K562 (cell line): Measurements from ENCODE around the gene PTPRE. TPM values are rescaled to one million over a fixed set of nuclear protein-coding genes. Genes with fewer than 3 reads are reported as not detected.

Experiments
- ATAC-seq: fragments of 200-7000 bp; cut with Tn5 transposase; 3 replicates; pipeline ENCODE4 v1.9.1; 2020; ENCODE audit warnings: moderate library complexity
- BruUV-seq: library from RNA; stranded (reverse); fragments of 400-500 nt; replicated peaks from 2 replicates; lab custom pipeline; 2021; lab: Mats Ljungman, UMichigan
- CTCF ChIA-PET: fragments of 300-600 bp; formaldehyde crosslinking; extraction: SDS; loops from one replicate; lab custom pipeline; 2021; ENCODE audit warnings: low intra/inter-chr PET ratio; lab: Yijun Ruan, JAX
- POLR2A ChIA-PET: fragments of 300-600, 350-650 bp; sonication (Branson Sonifier 250); formaldehyde crosslinking; extraction: SDS; loops from one replicate; lab custom pipeline; 2021; ENCODE audit warnings: antibody characterized with exemption, inconsistent platforms; lab: Yijun Ruan, JAX
- DNase-seq, 4 experiments: peaks; one replicate each; pipeline versions ENCODE4 v3.0.0 to v3.0.0-alpha.2; 2011 to 2018; ENCODE audit warnings: low spot score in 3 of 4, mixed read lengths in 3 of 4; ENCODE audit errors: extremely low read depth in 1 of 4
- FAIRE-seq: peaks from 2 replicates; lab custom pipeline; 2011; peaks lifted over from hg19 to GRCh38; lab: Jason Lieb, UNC
- H2AFZ ChIP-seq: 2 replicates; pipeline ENCODE4 v1.6.0; 2011; ENCODE audit warnings: low read depth, low read length, control low read depth, inconsistent platforms
- H3K27ac ChIP-seq: fragments of 200-600 bp; 3 replicates; pipeline ENCODE4 v1.8.0; 2011; ENCODE audit warnings: low read depth, mild to moderate bottlenecking, control low read depth, inconsistent platforms, low read length, moderate library complexity, mixed read lengths; ENCODE audit errors: extremely low read depth
- H3K27me3 ChIP-seq, 2 experiments: fragments of 300-600 bp in 1 of 2; 2 replicates in 1 of 2; 3 replicates in 1 of 2; pipeline versions ENCODE4 v1.6.0 to v1.8.0; 2011; ENCODE audit warnings: inconsistent platforms in 2 of 2, low read length in 2 of 2, mild to moderate bottlenecking in 1 of 2, mixed read lengths in 1 of 2, moderate library complexity in 1 of 2; ENCODE audit not compliant: control insufficient read depth in 2 of 2, insufficient read depth in 2 of 2
- H3K36me3 ChIP-seq: fragments of 300-600 bp; 3 replicates; pipeline ENCODE4 v1.8.0; 2011; ENCODE audit warnings: mild to moderate bottlenecking, low read length, inconsistent platforms; ENCODE audit not compliant: control insufficient read depth, insufficient read depth
- H3K4me1 ChIP-seq, 2 experiments: fragments of 200-600 bp in 1 of 2; replicated peaks in 1 of 2; 2 replicates in 1 of 2; 3 replicates in 1 of 2; pipeline versions ENCODE4 v1.5.1 to v1.8.0; 2011; ENCODE audit warnings: inconsistent platforms in 2 of 2, low read length in 2 of 2, mild to moderate bottlenecking in 1 of 2, mixed read lengths in 1 of 2, moderate library complexity in 1 of 2; ENCODE audit not compliant: control insufficient read depth in 2 of 2, insufficient read depth in 2 of 2
- H3K4me2 ChIP-seq: 2 replicates; pipeline ENCODE4 v1.6.1; 2011; ENCODE audit warnings: low read length, control low read depth, inconsistent platforms, mixed read lengths; ENCODE audit not compliant: insufficient read depth
- H3K4me3 ChIP-seq: fragments of 200-600 bp; sonication (generic), shearing (Covaris generic); 2 replicates; pipeline ENCODE4 v1.5.1; 2016; ENCODE audit warnings: control low read depth, inconsistent platforms
- H3K79me2 ChIP-seq: fragments of 200-600 bp; 3 replicates; pipeline ENCODE4 v1.8.0; 2011; ENCODE audit warnings: low read length, inconsistent platforms; ENCODE audit not compliant: control insufficient read depth, insufficient read depth
- H3K9ac ChIP-seq, 2 experiments: 2 replicates each; pipeline versions ENCODE4 v1.6.0 to v1.6.1; 2011; ENCODE audit warnings: low read depth in 2 of 2, low read length in 2 of 2, control low read depth in 1 of 2, inconsistent platforms in 1 of 2, mild to moderate bottlenecking in 1 of 2, mixed read lengths in 1 of 2; ENCODE audit not compliant: insufficient read depth in 1 of 2
- H3K9me1 ChIP-seq: one replicate; pipeline ENCODE4 v1.6.0; 2011; ENCODE audit warnings: inconsistent platforms, mild to moderate bottlenecking, low read length, moderate library complexity; ENCODE audit not compliant: control insufficient read depth, insufficient read depth
- H3K9me3 ChIP-seq: replicated peaks from 2 replicates; pipeline ENCODE4 v1.5.1; 2011; ENCODE audit warnings: low read depth, low read length, inconsistent platforms; ENCODE audit not compliant: control insufficient read depth, insufficient read depth
- H4K20me1 ChIP-seq: replicated peaks from 2 replicates; pipeline ENCODE4 v1.6.1; 2011; ENCODE audit warnings: low read length, inconsistent platforms, mixed read lengths; ENCODE audit not compliant: control insufficient read depth, insufficient read depth
- BRD9 ChIP-seq: fragments of 450-650 bp; IDR thresholded peaks from 2 replicates; pipeline ENCODE4 v1.6.1; 2018; ENCODE audit warnings: low read depth; ENCODE audit not compliant: partially characterized antibody
- CAMTA2 ChIP-seq: fragments of 250-450 bp; sonication (Bioruptor Pico); conservative IDR thresholded peaks from 2 replicates; pipeline ENCODE4 v1.5.1; 2022
- FOXA1 ChIP-seq: fragments of 450-650 bp; IDR thresholded peaks from 2 replicates; pipeline ENCODE4 v1.6.1; 2016; ENCODE audit warnings: mild to moderate bottlenecking, borderline replicate concordance
- GTF2F1 ChIP-seq: IDR thresholded peaks from 2 replicates; pipeline ENCODE4 v1.6.1; 2011; ENCODE audit warnings: low read depth, low read length, improper control_type of control experiment
- KAT8 ChIP-seq: fragments of 450-650 bp; IDR thresholded peaks from 2 replicates; pipeline ENCODE4 v1.6.1; 2016; ENCODE audit warnings: low read depth, mild to moderate bottlenecking
- RAD21 ChIP-seq, 2 experiments: fragments of 250-450 bp in 1 of 2; fragments of 450-650 bp in 1 of 2; sonication (Bioruptor Pico) in 1 of 2; formaldehyde crosslinking in 1 of 2; IDR thresholded peaks in 1 of 2; conservative IDR thresholded peaks in 1 of 2; 2 replicates each; pipeline versions ENCODE4 v1.4.0 to v1.8.0; 2020 to 2022; ENCODE audit warnings: mild to moderate bottlenecking in 2 of 2, moderate library complexity in 1 of 2
- RBM39 ChIP-seq: fragments of 200-400 bp; formaldehyde crosslinking; optimal IDR thresholded peaks from 2 replicates; pipeline ENCODE3; 2018; ENCODE audit warnings: low read depth, low read length
- SMC3 ChIP-seq: conservative IDR thresholded peaks from 2 replicates; pipeline ENCODE4 v1.6.1; 2011; ENCODE audit warnings: low read depth, low read length, improper control_type of control experiment; ENCODE audit not compliant: insufficient read depth
- WGBS: fragments of 100-300 bp; shearing (Covaris generic); methylation state at CpG from one replicate; pipeline ENCODE4 v1.1.6; 2016; ENCODE audit warnings: low coverage, mixed read lengths; ENCODE audit not compliant: insufficient coverage; ENCODE audit errors: missing lambda C conversion rate; 5-methylcytosine and 5-hydroxymethylcytosine counted together
- in situ Hi-C: fragments of 300-500 bp; cut with MboI; formaldehyde crosslinking; loops from 4 replicates; pipeline ENCODE4 v1.15.0; 2018; ENCODE audit warnings: inconsistent platforms, mixed read lengths
- intact Hi-C: fragments of 100-400 bp; cut with micrococcal nuclease; formaldehyde crosslinking; loops from 2 replicates; pipeline ENCODE4 v1.14.2; 2022
- polyA plus RNA-seq, 8 experiments: library from polyadenylated mRNA; depleted of rRNA in 4 of 8; stranded (reverse) in 5 of 8; unstranded in 3 of 8; fragments of >200 nt; fragmentation: Nextera tagmentation in 2 of 8; fragmentation: Illumina TruSeq in 1 of 8; extraction: Ambion mirVana in 2 of 8; extraction: Trizol in 1 of 8; gene quantifications; 2 replicates each; pipeline versions ENCODE4 v1.2.1 to v1.2.3, GENCODE V29; 2011 to 2014; ENCODE audit warnings: inconsistent platforms in 1 of 8, missing spikeins in 1 of 8
- total RNA-seq, 7 experiments: library from RNA; depleted of rRNA in 6 of 7; stranded (reverse); fragments of >200 nt in 6 of 7; fragmentation: Illumina TruSeq in 2 of 7; extraction: Trizol in 2 of 7; gene quantifications; 2 replicates each; pipeline versions ENCODE4 v1.2.1 to v1.2.3, GENCODE V29; 2011 to 2021; ENCODE audit warnings: low replicate concordance in 1 of 7
- TF ChIP-seq, protein P1 (sequence below), 3 experiments: IDR thresholded peaks in 2 of 3; conservative IDR thresholded peaks in 1 of 3; 2 replicates each; pipeline ENCODE4 v1.5.1; 2011 to 2012; ENCODE audit warnings: low read length in 3 of 3, mild to moderate bottlenecking in 3 of 3, control low read depth in 2 of 3, improper control_type of control experiment in 1 of 3, inconsistent platforms in 1 of 3, low read depth in 1 of 3, mixed read lengths in 1 of 3, moderate library complexity in 1 of 3; ENCODE audit not compliant: insufficient read depth in 2 of 3
- TF ChIP-seq, protein P2 (sequence below), 2 experiments: fragments of 450-650 bp; formaldehyde crosslinking in 1 of 2; IDR thresholded peaks; 2 replicates each; pipeline versions ENCODE4 v1.4.0 to v1.6.1; 2014 to 2020; ENCODE audit warnings: mild to moderate bottlenecking in 2 of 2, borderline replicate concordance in 1 of 2, low read depth in 1 of 2

PTPRE gene
- total and polyA plus RNA-seq, 9 of the 15 experiments (the other 6 are each of a cell fraction or from before 2014, with no cell fraction given): 0.01 to 0.13 (median 0.04) TPM; not detected in 4

DNA sequence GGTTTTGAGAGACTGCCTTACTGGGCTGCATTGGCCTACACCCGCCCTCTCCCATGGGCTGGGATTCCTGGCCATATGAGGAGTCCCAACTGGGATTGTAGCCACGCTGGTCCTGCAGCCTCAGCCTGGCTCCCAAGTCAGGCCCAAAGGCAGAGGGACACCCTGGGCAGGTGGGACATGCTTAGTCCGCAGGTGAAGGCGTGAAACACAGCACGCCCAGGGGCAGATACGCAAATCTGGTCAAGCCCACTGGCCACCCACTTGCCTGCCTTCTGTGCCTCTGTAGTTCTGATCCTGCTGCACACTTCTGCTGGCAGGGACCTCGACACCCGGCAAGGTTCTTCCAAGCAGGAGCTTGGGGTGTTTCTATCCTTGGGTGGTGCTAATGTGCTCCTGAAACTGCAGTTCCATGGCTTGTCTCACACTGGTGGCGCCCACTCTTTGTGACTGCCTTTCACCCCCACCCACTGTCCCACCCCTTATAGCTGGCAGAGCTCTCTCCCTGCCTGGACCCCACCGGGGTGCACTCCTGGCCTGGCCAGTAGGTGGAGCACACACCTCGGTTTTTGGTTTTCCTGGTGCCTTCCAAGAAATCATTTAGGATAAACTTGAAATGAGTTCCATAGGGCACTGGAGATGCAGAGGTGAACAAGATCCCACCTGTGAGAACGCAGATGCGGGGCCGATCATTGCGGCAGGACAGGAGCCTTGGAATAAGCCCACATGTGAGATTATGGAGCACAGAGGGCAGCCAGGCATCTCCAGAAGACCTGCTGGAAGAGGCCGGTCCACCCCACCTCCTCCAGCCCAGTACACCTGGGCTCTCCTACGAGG, 171.4 kb downstream of the PTPRE start:
- BruUV-seq: no TSS peak
- H3K36me3 ChIP-seq: no peaks in the 10 kb centered on the region
- no peak overlapping the region for H2AFZ ChIP-seq
- in situ Hi-C loops (no loop called here), intact Hi-C loops (loop anchor here (1.0 kb wide), 1 partner anchor 72 kb away; no protein-coding TSS in a partner anchor)
- H4K20me1 ChIP-seq: 0 out of 2 replicates have a peak, but pooled peaks cover 5% of the 10 kb centered on the region
- H3K79me2 ChIP-seq: no peaks in the 10 kb centered on the region
- H3K9ac ChIP-seq: no peak overlapping the region
- 0% methylated on average over 11 of the region's 17 CpGs for WGBS
- H3K9me3 ChIP-seq: no peaks in the 10 kb centered on the region
- FAIRE-seq (no peak), ATAC-seq (peak; percentile 93), DNase-seq (peak; percentile 45 to 56 (median 49))
- no peaks in the 10 kb centered on the region for H3K9me1 ChIP-seq
- POLR2A ChIA-PET: no interaction called here
- H3K27ac ChIP-seq: no peak overlapping the region
- no peak overlapping the region for H3K4me2 ChIP-seq
- no peaks in the 10 kb centered on the region for H3K4me1 ChIP-seq
- TF ChIP-seq RAD21 (CRISPR knock-in tag; conservative IDR thresholded peaks at IDR 0.05 in 1 of 2, IDR thresholded peaks at IDR 0.05 in 1 of 2): peak in 1 of 2 experiments; percentile 68; a peak in 3 of 4 replicates
- TF ChIP-seq, protein P1, sequence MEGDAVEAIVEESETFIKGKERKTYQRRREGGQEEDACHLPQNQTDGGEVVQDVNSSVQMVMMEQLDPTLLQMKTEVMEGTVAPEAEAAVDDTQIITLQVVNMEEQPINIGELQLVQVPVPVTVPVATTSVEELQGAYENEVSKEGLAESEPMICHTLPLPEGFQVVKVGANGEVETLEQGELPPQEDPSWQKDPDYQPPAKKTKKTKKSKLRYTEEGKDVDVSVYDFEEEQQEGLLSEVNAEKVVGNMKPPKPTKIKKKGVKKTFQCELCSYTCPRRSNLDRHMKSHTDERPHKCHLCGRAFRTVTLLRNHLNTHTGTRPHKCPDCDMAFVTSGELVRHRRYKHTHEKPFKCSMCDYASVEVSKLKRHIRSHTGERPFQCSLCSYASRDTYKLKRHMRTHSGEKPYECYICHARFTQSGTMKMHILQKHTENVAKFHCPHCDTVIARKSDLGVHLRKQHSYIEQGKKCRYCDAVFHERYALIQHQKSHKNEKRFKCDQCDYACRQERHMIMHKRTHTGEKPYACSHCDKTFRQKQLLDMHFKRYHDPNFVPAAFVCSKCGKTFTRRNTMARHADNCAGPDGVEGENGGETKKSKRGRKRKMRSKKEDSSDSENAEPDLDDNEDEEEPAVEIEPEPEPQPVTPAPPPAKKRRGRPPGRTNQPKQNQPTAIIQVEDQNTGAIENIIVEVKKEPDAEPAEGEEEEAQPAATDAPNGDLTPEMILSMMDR (IDR thresholded peaks at IDR 0.05 in 2 of 3, conservative IDR thresholded peaks at IDR 0.05 in 1 of 3; ENCODE audit: insufficient read depth in 2 of 3, low read depth in 1 of 3, low read length in 3 of 3): peak; percentile 54 to 66 (median 65)
- no peak for TF ChIP-seq CAMTA2 (CRISPR knock-in tag)
- no peak for TF ChIP-seq RBM39
- TF ChIP-seq GTF2F1: no peak
- no peak for TF ChIP-seq KAT8
- no peak for TF ChIP-seq FOXA1
- TF ChIP-seq, protein P2, sequence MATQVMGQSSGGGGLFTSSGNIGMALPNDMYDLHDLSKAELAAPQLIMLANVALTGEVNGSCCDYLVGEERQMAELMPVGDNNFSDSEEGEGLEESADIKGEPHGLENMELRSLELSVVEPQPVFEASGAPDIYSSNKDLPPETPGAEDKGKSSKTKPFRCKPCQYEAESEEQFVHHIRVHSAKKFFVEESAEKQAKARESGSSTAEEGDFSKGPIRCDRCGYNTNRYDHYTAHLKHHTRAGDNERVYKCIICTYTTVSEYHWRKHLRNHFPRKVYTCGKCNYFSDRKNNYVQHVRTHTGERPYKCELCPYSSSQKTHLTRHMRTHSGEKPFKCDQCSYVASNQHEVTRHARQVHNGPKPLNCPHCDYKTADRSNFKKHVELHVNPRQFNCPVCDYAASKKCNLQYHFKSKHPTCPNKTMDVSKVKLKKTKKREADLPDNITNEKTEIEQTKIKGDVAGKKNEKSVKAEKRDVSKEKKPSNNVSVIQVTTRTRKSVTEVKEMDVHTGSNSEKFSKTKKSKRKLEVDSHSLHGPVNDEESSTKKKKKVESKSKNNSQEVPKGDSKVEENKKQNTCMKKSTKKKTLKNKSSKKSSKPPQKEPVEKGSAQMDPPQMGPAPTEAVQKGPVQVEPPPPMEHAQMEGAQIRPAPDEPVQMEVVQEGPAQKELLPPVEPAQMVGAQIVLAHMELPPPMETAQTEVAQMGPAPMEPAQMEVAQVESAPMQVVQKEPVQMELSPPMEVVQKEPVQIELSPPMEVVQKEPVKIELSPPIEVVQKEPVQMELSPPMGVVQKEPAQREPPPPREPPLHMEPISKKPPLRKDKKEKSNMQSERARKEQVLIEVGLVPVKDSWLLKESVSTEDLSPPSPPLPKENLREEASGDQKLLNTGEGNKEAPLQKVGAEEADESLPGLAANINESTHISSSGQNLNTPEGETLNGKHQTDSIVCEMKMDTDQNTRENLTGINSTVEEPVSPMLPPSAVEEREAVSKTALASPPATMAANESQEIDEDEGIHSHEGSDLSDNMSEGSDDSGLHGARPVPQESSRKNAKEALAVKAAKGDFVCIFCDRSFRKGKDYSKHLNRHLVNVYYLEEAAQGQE (IDR thresholded peaks at IDR 0.05; ENCODE audit: borderline replicate concordance): peak; percentile 49; the same call in 1 of the 2 replicates
- TF ChIP-seq, protein P2 (CRISPR knock-in tag; IDR thresholded peaks at IDR 0.05; ENCODE audit: low read depth): no peak
- no peak for TF ChIP-seq BRD9
- peak; percentile 41; the same call in 1 of the 2 replicates for TF ChIP-seq SMC3
- CTCF ChIA-PET: interaction anchor here (2.5 kb wide), 1 partner anchor 71 kb away, joined by 14 read pairs; no protein-coding TSS in a partner anchor
- peaks cover 0 to 32% of the 10 kb centered on the region in 2 experiments; a peak in 3 of 5 replicates for H3K27me3 ChIP-seq
- no peak overlapping the region for H3K4me3 ChIP-seq
